Superior temporal gyrus (tissue), 1 donor: ENCODE measurements around the gene CORO2A.
"Not testable (repeated sequence)": the region's sequence is repeated elsewhere in the genome, so short reads cannot be mapped to it uniquely, and the experiment has no call there.

Source experiments
- DNase-seq: peaks from one replicate; pipeline ENCODE4 v3.0.0-alpha.2; 2016; ENCODE audit errors: extremely low spot score

CORO2A gene

DNA sequence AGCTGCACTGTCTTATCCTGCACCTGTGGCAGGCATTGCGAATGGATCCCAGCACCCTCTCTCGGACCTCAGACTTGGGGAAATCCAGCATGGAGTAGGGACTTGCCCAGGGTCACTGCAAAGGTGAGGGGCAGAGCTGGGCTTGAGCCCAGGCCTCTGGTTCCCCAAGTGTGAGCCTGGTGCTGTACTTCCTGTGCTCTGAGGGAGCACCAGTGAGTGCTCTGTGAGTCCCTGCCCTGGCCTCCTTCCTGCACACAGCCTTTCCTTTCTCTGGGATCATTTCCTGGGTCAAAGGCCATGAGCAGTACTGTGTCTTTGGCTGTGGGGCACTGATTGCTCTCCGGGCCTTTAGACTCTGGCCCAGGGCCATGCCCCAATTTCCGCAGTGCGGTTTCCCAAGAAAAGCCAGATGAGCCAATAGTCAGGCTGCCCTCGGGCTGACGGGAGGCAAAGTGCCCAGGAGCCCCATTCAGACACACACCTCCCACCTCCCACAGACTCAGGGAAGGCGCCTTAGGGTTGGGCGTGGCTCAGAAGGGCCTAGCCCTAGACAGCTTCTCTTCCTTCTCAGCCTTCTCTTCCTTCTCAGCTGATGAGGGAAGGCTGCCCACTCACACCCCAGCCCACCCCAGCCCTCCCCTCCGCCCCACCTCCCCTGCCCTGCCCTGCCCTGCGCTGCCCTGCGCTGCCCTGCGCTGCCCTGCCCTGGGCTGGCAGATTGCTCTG lies 50.1 kb downstream of the CORO2A start:
- no peak for DNase-seq

DNA sequence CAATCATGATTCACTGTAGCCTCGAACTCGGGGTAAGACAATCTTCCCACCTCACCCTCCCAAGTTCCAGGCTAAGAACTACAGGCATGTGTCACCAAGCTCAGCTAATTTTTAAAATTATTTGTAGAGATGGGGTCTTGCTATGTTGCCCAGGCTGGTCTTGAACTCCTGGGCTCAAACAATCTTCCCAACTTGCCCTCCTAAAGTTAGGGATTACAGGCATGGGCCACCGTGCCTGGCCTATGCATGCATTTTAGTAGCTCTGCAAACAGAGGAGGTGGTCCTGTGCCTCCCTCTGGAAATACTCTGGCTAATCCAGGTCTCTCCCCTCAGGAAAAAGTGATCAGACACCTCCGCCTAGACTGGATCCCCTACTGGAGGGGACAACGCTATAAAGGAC lies 51.9 kb downstream of the CORO2A start:
- DNase-seq, result no peak

DNA sequence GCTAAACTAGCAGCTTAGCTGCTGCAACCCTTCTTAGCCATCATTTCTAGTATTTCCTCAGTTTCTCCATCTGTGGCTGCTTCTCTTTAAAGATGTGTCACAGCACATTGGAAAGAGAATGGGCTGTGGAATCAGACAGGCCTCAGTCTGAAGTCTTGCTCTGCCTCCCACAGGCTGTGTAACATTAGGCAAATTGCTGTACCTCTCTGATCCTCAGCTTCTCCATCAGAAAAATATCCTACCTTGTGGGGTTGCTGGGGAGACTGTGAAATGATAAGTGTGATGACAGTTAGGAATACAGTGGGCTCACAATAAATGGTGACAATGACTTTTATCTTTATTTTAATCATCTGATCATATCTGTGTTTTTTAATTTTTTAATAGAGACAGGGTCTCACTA lies 55.9 kb downstream of the CORO2A start:
- DNase-seq, result no peak

DNA sequence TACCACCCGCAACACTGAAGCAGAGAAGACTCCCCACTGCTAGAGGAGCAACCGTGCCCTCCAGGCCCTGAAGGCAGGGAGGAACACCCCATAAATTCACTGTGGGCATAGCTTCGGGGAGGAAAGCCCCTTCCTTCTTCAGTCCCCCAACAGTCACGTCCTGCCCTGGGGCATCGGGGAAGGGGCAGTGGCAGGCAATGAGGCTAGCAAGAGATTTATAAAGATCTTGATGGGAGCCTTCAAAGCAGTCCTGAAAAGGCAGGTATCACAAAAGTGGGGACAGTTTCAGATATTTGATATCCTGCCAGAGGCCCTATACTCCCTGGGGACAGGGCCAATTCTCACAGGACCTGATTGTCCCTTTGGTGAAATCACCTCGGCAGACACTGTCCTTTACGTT lies 56.5 kb downstream of the CORO2A start:
- DNase-seq, result no peak

DNA sequence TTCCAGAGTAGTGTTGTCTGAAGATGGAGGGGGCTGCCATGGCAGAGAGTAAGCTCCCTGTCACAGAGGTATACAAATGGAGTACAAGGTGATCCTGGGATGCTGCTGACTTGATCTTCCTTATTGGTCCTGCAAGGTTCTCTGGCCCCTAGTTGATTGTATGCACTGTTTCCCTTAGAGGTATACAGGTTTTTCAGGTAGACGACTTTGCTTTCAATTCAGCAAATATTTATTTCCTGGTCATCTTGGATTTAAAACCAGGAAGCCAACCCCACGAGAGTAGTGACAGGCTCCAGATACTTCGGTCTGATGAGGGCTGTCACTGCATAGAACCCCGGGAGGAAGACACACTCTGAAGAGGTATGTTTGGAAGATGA lies 56.9 kb downstream of the CORO2A start:
- DNase-seq, result no peak

DNA sequence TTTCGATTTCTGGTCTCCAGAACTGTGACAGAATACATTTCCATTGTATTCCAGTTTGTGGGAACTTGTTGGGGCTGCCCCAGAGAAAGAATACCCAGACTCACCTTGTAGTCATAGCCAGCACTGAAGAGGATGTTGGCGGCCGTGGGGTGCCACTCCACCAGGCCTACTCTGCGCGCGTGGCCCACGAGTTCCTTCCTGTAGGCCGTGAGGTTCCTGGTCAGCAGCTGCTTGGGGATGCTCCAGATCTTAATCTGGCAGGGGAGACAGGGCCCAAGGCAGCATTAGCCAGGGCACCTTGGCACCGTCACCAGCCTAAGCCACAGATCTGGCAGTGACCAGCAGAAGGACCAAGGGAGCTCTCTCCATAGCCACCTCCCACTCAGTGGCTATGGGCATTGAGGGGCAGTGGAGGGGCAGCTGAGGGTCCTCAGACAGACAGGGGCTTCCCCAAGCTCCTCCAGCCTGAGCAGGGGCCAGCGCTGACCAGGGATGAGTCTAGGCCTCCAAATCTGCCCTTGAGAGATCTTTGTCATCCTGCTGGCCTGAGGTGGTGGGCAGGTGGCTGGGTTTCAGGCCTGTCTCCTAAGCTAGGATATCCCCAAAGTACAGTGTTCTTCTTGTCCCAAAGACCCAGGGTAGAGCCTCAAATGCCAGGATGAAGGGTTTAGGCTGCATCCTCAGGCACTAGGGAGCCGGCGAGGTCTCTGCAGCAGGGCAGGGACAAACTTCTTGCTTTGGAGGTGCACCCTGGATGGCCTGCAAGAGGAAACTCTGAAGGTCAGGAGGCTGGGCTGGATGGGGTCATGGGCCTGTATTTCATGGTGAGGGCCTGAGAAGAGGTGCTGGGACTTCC lies 57.5 kb downstream of the CORO2A start:
- no peak for DNase-seq

DNA sequence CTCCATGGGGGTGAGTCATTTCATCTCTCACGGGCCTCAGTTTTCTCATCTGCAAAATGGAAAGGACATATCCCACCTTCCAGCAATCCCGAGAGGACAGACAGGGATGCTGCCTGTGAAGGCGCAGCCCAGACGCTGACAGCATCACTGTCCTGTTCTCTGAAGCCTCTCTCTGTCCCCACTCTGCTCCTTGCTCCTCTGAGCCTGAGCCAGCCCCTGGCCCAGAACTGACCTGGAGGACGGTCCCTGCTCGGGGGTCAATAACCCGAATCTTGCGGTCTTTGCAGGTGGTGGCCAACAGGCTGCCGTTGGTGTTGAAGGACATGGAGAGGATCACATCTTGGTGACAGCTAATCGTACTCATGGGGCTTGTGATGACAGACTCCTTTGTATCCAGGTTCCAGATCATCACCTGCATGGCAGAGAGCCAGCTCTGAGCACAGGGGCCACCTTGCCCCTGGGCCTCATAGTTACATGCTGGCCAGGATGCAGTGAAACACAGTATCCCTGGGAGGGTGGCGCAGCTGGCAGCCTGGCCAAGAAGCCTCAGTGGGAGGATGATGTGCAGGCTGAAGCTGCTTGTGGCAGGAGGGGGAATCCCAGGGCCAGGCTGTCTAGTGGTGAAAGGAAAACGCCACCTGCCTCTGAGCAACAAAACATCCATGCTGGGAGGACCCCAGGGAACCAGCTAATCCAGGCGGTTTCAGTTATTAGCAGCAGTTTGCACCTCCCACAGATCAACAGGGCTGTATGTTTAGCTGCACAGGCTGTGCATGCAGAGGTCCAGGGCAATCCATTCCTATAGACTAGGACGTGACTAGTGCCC lies 59.4 kb downstream of the CORO2A start:
- DNase-seq, result no peak

DNA sequence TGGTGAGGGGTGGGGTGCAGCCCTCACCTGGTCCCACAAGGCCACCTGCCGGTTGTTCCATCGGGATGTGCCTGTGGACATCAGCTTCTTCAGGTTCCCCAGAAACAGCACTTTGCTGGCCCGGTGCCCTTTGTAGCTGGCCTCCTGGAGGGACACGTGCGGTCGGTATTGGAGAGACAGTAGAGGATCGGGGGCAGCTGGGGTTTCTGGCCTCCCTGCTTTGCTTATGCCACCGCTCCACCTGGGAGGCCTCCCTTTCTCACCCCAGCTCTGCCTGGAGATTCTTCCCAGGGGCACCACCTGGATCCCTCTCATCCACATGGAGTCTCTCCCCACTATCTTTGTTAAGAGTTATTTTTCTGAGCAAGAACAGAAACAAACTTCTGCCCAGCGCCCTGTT lies 60.3 kb downstream of the CORO2A start:
- no peak for DNase-seq

DNA sequence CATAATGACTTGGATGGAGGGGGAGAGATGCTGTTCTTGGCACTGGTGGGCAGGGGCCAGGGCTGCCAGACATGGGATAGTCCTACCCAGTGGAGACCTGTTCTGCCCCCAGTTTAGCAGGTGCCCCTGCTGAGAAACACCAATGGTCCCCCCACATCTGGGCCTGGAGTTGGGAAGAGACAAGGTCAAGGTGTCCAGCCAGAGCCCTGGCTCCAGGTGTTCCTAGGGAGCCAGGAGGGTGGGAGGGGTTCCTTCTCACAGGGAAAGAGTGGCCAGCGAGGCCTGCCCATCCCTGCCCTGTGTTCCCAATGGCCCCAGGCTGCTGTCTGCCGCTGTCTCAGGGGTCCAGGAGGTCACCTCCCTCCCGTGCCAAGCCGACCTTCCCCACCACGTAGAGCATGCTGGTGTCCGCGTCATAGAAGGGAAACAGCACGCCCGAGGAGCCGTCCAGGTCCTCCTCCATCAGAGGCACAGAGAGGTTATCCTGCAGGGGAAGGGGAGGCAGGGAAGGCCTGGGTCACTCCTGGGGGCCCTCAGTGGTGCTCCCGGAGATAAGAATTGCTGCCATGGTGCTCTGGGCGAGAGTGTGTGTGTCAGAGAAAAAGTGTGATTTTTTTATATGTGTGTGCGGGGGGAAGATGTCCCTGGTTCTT lies 61.7 kb downstream of the CORO2A start:
- no peak for DNase-seq

DNA sequence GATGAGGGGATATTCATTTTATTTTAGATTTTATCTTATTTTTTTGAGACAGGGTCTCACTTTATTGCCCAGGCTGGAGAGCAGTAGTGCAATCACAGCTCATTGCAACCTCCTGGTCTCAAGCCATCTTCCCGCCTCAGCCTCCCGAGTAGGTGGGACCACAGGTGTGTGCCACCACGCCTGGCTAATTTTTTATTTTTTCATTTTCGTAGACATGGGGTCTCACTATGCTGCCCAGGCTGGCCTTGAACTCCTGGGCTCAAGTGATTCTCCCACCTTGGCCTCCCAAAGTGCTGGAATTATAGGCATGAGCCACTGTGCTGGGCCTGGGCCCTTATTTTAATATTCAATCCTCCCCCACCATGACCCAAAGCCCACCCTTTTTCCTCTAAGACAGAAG lies 62.4 kb downstream of the CORO2A start:
- DNase-seq, result not testable (repeated sequence)

DNA sequence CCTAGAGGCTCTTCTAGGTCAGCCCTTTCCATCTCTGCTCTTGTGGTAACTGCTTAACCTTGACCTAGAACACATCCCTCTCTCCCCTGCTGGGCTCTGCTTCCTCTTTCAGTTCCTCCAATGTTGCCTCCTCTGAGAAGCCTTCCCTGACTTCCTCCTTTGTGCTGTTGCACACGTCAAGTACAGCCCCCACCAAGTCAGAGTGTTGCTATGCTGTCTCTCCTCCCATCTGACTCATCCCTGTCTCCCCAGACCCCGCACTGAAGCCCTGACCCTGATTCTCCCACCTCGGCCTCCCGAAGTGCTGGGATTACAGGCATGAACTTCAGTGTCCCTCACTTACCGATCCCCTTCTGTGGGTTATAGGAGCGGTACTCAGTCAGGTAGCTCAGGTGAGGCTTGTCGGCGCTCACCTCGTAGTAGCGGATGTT lies 63.0 kb downstream of the CORO2A start:
- no peak for DNase-seq

DNA sequence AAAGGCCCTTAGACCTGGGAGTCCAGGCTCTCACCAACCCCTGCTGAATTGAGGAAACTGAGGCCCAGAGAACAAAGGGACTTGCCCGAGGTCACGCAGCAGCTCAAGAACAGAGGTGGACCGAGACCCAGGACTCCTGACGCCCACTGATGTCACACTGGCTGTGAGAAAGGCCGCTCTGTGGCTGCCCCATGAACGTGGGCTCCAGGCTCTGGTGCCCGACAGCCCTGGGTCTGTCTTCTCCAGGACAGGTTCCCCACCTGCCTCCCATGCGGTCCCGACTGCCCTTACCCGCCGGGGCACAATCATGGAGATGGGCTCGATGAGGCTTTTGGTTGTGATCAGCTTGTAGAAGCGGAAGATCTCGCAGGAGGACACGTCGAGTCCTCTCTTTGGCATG lies 64.1 kb downstream of the CORO2A start:
- DNase-seq, result no peak

DNA sequence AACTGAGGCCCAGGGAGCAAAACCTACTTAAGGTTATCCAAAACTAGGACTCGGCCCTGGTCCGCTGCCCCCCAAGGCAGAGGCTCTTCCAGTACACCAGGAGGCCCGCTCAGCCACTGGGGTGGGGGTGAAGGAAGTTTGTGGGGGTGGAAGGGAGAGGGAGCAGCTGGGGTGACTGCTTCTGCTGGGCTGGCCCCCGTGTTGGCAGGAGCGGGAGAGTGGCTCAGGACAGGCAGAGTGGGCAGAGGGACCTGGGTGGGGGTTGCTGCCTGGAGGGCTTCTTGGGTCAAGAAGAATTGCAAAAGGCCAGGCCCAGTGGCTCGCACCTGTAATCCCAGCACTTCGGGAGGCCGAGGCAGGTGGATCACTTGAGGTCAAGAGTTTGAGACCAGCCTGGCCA lies 65.2 kb downstream of the CORO2A start:
- no peak for DNase-seq

DNA sequence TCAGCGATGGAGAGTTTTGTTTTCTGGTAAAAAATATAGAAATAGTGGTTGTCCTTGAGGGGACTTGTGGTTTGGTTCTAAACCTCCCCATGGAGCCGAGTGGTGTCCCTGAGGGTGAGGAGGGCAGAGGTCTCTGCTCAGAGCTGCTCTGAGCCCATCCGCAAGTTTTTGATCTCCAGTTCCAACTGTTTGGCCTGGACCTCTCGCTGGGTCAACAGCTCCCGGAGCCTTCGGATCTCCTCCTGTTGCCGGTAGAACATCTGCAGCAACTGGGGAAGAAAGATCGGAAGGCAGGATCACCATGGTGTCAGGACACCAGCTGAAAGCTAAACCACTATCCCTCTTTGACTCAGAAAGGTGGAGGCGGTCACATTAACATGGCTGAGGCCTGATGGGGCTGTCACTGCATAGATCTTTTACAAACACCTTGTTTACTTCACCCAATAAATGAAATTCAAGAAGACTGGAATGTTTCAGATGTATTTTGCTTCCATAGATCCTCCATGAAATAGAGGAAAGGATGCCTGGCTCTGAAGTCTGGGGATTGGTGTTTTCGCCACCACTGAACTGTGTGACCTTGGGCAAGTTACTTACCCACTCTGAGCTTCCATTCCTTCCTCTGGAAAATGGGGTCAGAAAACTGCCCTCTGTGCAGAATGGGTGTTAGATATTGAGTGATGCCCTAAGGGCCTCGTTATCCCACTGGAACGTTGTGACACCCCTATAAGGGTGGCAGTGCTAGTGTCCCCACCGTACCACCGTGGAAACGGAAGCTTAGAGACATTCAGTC lies 67.6 kb downstream of the CORO2A start:
- DNase-seq, result no peak

DNA sequence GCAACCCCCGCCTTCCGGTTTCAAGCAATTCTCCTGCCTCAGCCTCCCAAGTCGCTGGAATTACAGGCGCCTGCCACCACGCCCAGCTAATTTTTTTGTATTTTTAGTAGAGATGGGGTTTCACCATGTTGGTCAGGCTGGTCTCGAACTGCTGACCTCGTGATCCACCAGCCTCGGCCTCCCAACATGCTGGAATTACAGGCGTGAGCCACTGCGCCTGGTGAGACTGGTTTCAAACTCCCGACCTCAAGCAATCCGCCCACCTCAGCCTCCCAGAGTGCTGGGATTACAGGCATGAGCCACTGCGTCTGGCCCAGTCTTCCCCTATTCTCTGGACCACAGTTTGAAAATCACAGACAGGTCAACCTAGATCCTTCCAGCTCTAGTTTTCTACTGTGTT lies 68.3 kb downstream of the CORO2A start:
- DNase-seq, result not testable (repeated sequence)

DNA sequence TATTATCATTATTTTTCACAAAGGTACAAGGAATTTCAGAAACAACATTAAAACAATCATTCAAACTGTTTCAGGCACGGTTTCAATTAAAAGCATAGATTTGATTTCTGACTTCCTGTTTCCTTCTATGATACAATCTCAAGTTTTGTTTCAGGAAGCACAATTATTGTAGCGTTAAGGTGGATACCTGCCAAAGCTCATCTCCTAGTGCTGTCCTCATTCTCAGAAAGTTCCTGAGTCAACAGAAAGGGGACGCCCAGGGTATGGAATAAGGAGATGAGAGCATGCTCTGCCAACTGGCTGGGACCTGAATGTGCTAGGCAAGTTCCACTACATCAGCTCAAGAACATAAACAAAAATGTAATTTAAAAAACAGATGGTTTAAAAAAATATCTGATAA lies 71.4 kb downstream of the CORO2A start:
- DNase-seq, result no peak

DNA sequence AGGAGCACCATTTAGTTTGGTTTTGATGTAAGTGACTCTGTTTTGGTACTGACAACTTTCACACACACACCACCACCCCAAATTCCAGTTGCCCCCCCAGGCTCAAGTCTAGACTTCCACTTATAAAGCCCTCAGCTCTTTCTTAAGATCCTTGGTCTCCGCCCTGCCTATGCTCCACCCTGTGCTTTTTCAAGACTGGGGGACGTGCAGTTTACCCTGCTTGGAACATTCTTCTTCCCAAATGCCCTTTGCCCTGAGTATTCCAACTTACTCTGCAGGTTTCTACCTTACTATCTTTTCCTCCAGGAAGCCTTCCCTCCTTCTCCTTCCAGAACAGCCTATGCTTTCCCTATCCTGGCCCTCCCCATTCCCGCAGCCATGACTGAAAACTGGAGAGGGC lies 72.0 kb downstream of the CORO2A start:
- DNase-seq, result no peak

DNA sequence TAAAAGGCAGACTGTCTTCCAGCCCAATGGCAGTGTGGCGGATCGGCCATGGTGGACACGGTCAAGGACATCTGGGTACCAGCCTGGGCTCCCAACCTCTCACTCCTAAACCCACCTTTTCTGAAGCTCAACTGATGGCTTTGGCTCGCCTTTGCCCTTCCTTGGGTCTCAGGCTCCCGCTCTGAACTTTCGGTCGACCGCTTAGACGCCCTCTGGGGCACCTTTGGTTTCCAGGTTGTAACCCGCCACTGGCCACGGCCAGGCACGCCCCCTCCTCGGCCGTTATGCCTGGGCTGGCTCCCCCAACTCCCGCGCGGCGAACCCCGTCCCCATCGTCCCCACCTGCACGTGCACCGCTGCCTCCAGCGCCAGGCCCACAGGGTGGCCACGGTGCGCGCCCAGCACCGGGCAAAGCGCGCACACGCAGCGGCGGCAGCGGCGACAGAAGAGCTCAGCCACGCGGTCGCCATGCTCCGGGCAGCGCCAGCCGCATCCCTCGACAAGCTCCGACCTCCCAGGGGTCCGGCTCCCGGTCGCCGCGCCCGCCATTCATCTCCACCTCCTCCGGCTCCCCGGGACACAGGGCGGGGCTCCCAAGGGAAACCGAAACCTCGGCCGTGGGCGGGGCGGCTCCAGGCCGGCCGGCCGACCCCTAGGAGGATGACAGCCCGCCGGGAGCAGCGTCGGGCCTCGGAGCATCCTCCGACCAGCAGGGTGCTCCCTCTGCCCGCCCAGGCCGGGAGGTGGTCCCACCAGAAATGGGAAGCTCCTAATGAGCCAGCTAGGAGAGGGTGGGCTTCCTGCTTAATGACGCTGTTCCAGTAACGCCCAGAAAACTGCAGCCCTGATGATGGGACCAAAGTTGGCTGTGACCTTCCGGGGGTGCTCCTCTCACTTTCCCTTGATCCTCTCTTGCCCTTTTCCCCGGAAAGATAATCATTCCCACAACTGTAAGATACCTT lies 73.5 kb downstream of the CORO2A start, which contains the start of gene TRIM14:
Gene TRIM14 (minus strand): TSS at position 583 of the 962 bp plus-strand sequence. CDS start 34 bp downstream, at position 549.
- no peak for DNase-seq

DNA sequence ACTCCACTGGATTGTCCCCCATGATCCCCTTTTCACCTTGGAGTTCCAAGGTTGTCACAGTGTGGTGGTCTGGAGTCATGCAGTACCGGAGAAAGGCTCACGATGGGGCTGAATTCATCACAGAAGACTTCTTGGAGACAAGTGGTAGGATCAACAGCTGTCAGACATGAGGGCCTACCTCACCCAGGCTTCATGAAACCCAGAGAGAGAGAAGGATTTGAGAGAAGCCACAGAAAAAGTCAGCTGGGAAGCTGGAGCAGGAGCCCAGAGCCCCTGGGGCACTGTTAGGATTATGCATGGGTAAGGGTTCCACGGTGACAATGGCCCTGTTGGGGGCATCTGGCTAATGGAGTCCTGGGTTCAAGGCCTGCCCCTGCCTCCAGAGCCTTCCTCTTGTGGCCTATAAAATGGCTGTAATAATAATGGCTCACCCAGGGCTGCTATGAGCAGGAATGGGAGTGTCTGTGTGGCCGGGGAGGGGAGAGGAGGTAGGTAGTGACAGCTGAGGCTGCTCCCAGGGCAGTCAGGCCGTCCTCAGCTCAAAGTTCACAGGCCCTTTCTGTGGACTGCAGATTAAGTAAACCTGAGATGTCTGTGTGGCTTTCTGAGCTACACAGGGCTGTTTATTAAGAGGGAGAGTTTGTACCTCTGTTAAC lies 74.3 kb downstream of the CORO2A start:
- DNase-seq, result no peak
